ENCODE data around the gene LYRM7. TPM values are rescaled to one million over a fixed set of nuclear protein-coding genes. Genes with fewer than 3 reads are reported as not detected.

LYRM7 gene
- total and polyA plus RNA-seq, 7 donors = 5.7 to 11.8 (median 8.4) TPM

- Histone ChIP-seq H3K4me3 (no peak overlapping the region), H3K27ac (no peak overlapping the region), H3K9me3 (no peaks in the 10 kb centered on the region), H3K4me1 (no peaks in the 10 kb centered on the region), H3K36me3 (no peaks in the 10 kb centered on the region), H3K27me3 (no peaks in the 10 kb centered on the region)
- intact Hi-C loops (cut with DNase I) = no loop called here
- WGBS, 2 donors = 62 to 65% methylated on average over 3 of the region's 3 CpGs
- no peak for TF ChIP-seq EP300 (IDR thresholded peaks at IDR 0.05)
- TF ChIP-seq POLR2A (IDR thresholded peaks at IDR 0.05) = no peak
- no peak for TF ChIP-seq CTCF (IDR thresholded peaks at IDR 0.05)
- no peak for TF ChIP-seq POLR2AphosphoS5 (IDR thresholded peaks at IDR 0.05)
- DNase-seq = no peak
Observed at GRCh38 chr5:131142970-131143617, 27.6 kb upstream of the LYRM7 start.

GRCh38 chr5:131147258-131147657 lies 23.5 kb upstream of the LYRM7 start:
- intact Hi-C loops (cut with DNase I) = no loop called here
- no peak for TF ChIP-seq POLR2AphosphoS5 (IDR thresholded peaks at IDR 0.05)
- TF ChIP-seq POLR2A (IDR thresholded peaks at IDR 0.05) = no peak
- no peak for TF ChIP-seq CTCF (IDR thresholded peaks at IDR 0.05)
- TF ChIP-seq EP300 (IDR thresholded peaks at IDR 0.05) = no peak
- Histone ChIP-seq H3K4me1 (no peaks in the 10 kb centered on the region), H3K9me3 (no peaks in the 10 kb centered on the region), H3K36me3 (no peaks in the 10 kb centered on the region), H3K4me3 (no peak overlapping the region), H3K27me3 (no peaks in the 10 kb centered on the region), H3K27ac (no peak overlapping the region)
- no peak for DNase-seq

GRCh38 chr5:131148835-131149234 lies 21.9 kb upstream of the LYRM7 start:
- intact Hi-C loops (cut with DNase I) = no loop called here
- TF ChIP-seq POLR2A (IDR thresholded peaks at IDR 0.05) (no peak), CTCF (IDR thresholded peaks at IDR 0.05) (no peak), POLR2AphosphoS5 (IDR thresholded peaks at IDR 0.05) (no peak), EP300 (IDR thresholded peaks at IDR 0.05) (no peak)
- no peak for DNase-seq
- Histone ChIP-seq H3K27me3 (no peaks in the 10 kb centered on the region), H3K27ac (no peak overlapping the region), H3K4me3 (no peak overlapping the region), H3K36me3 (no peaks in the 10 kb centered on the region), H3K9me3 (no peaks in the 10 kb centered on the region), H3K4me1 (no peaks in the 10 kb centered on the region)
- 68 to 99% methylated on average over 2 of the region's 2 CpGs for WGBS, 2 donors

- Histone ChIP-seq H3K27me3 (no peaks in the 10 kb centered on the region), H3K4me1 (no peaks in the 10 kb centered on the region), H3K4me3 (no peak overlapping the region), H3K9me3 (no peaks in the 10 kb centered on the region), H3K27ac (no peak overlapping the region), H3K36me3 (no peaks in the 10 kb centered on the region)
- WGBS, 2 donors = 96% methylated on average over 7 of the region's 7 CpGs
- no peak for TF ChIP-seq CTCF (IDR thresholded peaks at IDR 0.05)
- no peak for TF ChIP-seq EP300 (IDR thresholded peaks at IDR 0.05)
- TF ChIP-seq POLR2A (IDR thresholded peaks at IDR 0.05) = no peak
- TF ChIP-seq POLR2AphosphoS5 (IDR thresholded peaks at IDR 0.05) = no peak
- intact Hi-C loops (cut with DNase I) = no loop called here
- no peak for DNase-seq
Observed at GRCh38 chr5:131150408-131150807, 20.3 kb upstream of the LYRM7 start.

GRCh38 chr5:131151216-131151615 lies 19.5 kb upstream of the LYRM7 start:
- no peak for DNase-seq
- H3K9me3 ChIP-seq = no peaks in the 10 kb centered on the region
- no peaks in the 10 kb centered on the region for H3K4me1 ChIP-seq
- no peak for TF ChIP-seq CTCF (IDR thresholded peaks at IDR 0.05)
- no peak for TF ChIP-seq POLR2A (IDR thresholded peaks at IDR 0.05)
- no peak for TF ChIP-seq EP300 (IDR thresholded peaks at IDR 0.05)
- TF ChIP-seq POLR2AphosphoS5 (IDR thresholded peaks at IDR 0.05) = no peak
- 90 to 96% methylated on average over 4 of the region's 4 CpGs for WGBS, 2 donors
- no peak overlapping the region for H3K4me3 ChIP-seq
- H3K27me3 ChIP-seq = no peaks in the 10 kb centered on the region
- no peak overlapping the region for H3K27ac ChIP-seq
- intact Hi-C loops (cut with DNase I) = no loop called here
- no peaks in the 10 kb centered on the region for H3K36me3 ChIP-seq
